Progenitor cell of endocrine pancreas (in vitro differentiated cells): ENCODE results near the gene CASP4. TPM values are rescaled to one million over a fixed set of nuclear protein-coding genes. Genes with fewer than 3 reads are reported as not detected.

Experiments
- DNase-seq: peaks from one replicate; pipeline ENCODE4 v3.0.0; 2021; ENCODE audit warnings: low spot score; ENCODE audit not compliant: unreplicated experiment
- H3K27ac Mint-ChIP-seq: 2 replicates; pipeline ENCODE4 v1.8.0; 2021; ENCODE audit warnings: mild to moderate bottlenecking, moderate library complexity, mixed read lengths
- H3K27me3 Mint-ChIP-seq: 2 replicates; pipeline ENCODE4 v1.8.0; 2021; ENCODE audit warnings: mixed read lengths
- H3K36me3 Mint-ChIP-seq: 2 replicates; pipeline ENCODE4 v1.8.0; 2022; ENCODE audit warnings: mixed read lengths; ENCODE audit not compliant: insufficient read depth
- H3K4me1 Mint-ChIP-seq: 2 replicates; pipeline ENCODE4 v1.8.0; 2021; ENCODE audit warnings: low read depth, mixed read lengths
- H3K4me3 Mint-ChIP-seq: 2 replicates; pipeline ENCODE4 v1.8.0; 2021; ENCODE audit warnings: low read depth, mild to moderate bottlenecking, moderate library complexity, mixed read lengths
- H3K9me3 Mint-ChIP-seq: 2 replicates; pipeline ENCODE4 v1.8.0; 2021; ENCODE audit warnings: low read depth, mixed read lengths
- total RNA-seq: library from RNA; stranded (reverse); gene quantifications from 2 replicates; pipeline ENCODE4 v1.2.1, GENCODE V29; 2021
- TF ChIP-seq, protein P1 (sequence below): fragments of 200-600 bp; sonication (generic); IDR thresholded peaks from one replicate; pipeline ENCODE4 v1.5.0; 2021; ENCODE audit warnings: antibody characterized with exemption, mild to moderate bottlenecking; ENCODE audit not compliant: unreplicated experiment

The CASP4 gene
- total RNA-seq, 1 donor from 2014 or later = not detected

GRCh38 chr11:104962852-104963251 is 5.5 kb downstream of the CASP4 start:
- Mint-ChIP-seq H3K36me3 (no peaks in the 10 kb centered on the region), H3K4me3 (no peak overlapping the region), H3K4me1 (peaks cover 13% of the 10 kb centered on the region), H3K27ac (no peak overlapping the region), H3K9me3 (peaks cover 19% of the 10 kb centered on the region), H3K27me3 (no peaks in the 10 kb centered on the region)
- DNase-seq = no peak
- TF ChIP-seq, protein P1, sequence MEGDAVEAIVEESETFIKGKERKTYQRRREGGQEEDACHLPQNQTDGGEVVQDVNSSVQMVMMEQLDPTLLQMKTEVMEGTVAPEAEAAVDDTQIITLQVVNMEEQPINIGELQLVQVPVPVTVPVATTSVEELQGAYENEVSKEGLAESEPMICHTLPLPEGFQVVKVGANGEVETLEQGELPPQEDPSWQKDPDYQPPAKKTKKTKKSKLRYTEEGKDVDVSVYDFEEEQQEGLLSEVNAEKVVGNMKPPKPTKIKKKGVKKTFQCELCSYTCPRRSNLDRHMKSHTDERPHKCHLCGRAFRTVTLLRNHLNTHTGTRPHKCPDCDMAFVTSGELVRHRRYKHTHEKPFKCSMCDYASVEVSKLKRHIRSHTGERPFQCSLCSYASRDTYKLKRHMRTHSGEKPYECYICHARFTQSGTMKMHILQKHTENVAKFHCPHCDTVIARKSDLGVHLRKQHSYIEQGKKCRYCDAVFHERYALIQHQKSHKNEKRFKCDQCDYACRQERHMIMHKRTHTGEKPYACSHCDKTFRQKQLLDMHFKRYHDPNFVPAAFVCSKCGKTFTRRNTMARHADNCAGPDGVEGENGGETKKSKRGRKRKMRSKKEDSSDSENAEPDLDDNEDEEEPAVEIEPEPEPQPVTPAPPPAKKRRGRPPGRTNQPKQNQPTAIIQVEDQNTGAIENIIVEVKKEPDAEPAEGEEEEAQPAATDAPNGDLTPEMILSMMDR = no peak

GRCh38 chr11:104957280-104957679 is 11.1 kb downstream of the CASP4 start:
- H3K4me3 Mint-ChIP-seq = no peak overlapping the region
- peaks cover 4% of the 10 kb centered on the region for H3K9me3 Mint-ChIP-seq
- TF ChIP-seq, protein P1 = no peak
- no peaks in the 10 kb centered on the region for H3K27me3 Mint-ChIP-seq
- no peak for DNase-seq
- H3K4me1 Mint-ChIP-seq = no peaks in the 10 kb centered on the region
- H3K36me3 Mint-ChIP-seq = no peaks in the 10 kb centered on the region
- no peak overlapping the region for H3K27ac Mint-ChIP-seq

DNA sequence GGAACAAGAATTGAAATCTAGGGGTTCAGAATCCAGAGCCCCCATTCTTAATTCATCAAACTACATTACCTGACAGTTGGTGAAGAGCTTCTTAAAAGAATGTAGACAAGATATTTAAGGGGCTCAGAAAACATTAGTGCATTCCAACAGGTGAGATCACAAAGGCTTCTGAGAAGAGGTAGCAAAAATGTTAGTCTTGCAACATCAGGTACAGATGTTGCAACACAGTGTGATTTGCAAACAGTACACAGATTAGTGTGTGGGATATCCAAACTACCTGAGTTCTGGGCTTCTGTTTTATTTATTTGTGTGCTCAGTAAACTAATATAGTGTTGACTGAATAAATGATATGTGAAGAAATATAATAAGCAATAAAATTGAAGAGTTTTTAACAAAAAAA is 11.8 kb downstream of the CASP4 start:
- peaks cover 3% of the 10 kb centered on the region for H3K9me3 Mint-ChIP-seq
- no peak overlapping the region for H3K4me3 Mint-ChIP-seq
- H3K27me3 Mint-ChIP-seq = no peaks in the 10 kb centered on the region
- H3K4me1 Mint-ChIP-seq = no peaks in the 10 kb centered on the region
- no peak for DNase-seq
- TF ChIP-seq, protein P1 = no peak
- H3K27ac Mint-ChIP-seq = no peak overlapping the region
- H3K36me3 Mint-ChIP-seq = no peaks in the 10 kb centered on the region

GRCh38 chr11:104946907-104947306 is 21.5 kb downstream of the CASP4 start:
- no peaks in the 10 kb centered on the region for H3K27me3 Mint-ChIP-seq
- TF ChIP-seq, protein P1 = peak; percentile 40
- H3K9me3 Mint-ChIP-seq = no peaks in the 10 kb centered on the region
- DNase-seq = no peak
- no peaks in the 10 kb centered on the region for H3K36me3 Mint-ChIP-seq
- H3K4me1 Mint-ChIP-seq = peaks cover 1% of the 10 kb centered on the region
- no peak overlapping the region for H3K27ac Mint-ChIP-seq
- H3K4me3 Mint-ChIP-seq = no peak overlapping the region

DNA sequence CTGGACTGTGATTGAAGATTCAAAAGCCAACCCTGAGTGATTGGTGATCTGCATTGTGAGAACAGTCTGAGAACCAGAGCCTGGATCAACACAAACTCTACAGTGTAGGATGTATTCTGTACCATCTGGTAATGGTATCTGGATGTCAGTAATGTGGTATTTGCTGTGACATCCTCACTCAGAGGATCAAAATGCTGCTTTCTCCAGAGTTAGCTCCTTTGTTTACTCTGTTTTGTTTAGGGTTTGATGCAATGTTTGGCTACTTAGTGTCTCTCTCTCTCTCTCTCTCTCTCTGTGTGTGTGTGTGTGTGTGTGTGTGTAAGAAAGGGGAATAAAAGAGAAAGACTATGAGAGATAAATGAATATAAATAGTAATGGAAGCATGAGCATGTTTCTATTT is 24.3 kb downstream of the CASP4 start:
- no peaks in the 10 kb centered on the region for H3K9me3 Mint-ChIP-seq
- H3K27ac Mint-ChIP-seq = no peak overlapping the region
- TF ChIP-seq, protein P1 = no peak
- no peak overlapping the region for H3K4me3 Mint-ChIP-seq
- no peaks in the 10 kb centered on the region for H3K27me3 Mint-ChIP-seq
- H3K36me3 Mint-ChIP-seq = no peaks in the 10 kb centered on the region
- DNase-seq = no peak
- H3K4me1 Mint-ChIP-seq = peaks cover 1% of the 10 kb centered on the region
